HG03469 (cell line): ENCODE results near the gene SLC11A1.

Source experiments
- ATAC-seq: cut with Tn5 transposase; IDR thresholded peaks from one replicate; pipeline ENCODE4 v1.9.1; 2021; ENCODE audit warnings: mild to moderate bottlenecking, moderate library complexity, moderate number of reproducible peaks; ENCODE audit not compliant: unreplicated experiment

Gene SLC11A1

DNA sequence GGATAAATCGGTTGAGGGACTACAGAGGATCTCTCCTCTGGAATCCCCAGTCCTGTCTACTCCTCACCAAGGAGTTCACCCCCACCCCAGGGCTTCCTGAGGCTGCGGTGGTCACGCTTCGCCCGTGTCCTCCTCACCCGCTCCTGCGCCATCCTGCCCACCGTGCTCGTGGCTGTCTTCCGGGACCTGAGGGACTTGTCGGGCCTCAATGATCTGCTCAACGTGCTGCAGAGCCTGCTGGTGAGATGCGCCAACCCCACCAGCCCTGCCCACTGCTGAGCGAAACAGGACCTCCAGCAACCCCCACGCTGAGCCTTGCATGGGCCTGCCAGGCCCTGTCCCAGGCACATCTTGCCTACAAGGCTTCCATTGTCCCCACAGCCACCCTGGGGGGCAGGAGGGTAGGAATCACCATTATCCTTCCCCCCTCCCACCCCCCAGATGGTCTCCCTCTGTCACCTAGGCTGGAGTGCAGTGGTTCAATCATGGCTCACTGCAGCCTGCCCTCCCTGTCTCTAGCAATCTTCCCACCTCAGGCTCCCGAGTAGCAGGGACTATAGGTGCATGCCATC lies 10.9 kb downstream of the SLC11A1 start:
- ATAC-seq = no peak

DNA sequence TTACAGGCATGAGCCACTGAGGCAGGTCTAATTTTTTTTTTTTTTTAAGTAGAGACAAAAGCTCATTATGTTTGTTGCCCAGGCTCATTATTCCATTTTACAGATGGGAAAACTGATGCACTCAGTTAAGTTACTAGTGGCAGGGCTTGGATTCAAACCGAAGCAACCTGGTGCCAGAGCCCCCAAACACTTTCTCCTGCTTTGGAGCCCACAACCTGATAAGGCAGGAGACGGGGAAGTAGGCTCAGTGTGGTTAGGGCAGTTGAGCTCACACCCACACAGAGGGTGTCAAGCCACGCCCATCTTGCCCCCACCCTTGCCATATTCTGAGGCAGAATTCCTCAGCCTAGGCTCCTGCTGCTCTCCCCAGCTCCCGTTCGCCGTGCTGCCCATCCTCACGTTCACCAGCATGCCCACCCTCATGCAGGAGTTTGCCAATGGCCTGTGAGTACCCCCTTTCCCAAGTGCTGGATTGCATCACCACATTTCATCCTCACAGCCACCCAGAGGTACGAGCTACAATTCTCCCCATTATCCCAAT lies 11.7 kb downstream of the SLC11A1 start:
- ATAC-seq = no peak

DNA sequence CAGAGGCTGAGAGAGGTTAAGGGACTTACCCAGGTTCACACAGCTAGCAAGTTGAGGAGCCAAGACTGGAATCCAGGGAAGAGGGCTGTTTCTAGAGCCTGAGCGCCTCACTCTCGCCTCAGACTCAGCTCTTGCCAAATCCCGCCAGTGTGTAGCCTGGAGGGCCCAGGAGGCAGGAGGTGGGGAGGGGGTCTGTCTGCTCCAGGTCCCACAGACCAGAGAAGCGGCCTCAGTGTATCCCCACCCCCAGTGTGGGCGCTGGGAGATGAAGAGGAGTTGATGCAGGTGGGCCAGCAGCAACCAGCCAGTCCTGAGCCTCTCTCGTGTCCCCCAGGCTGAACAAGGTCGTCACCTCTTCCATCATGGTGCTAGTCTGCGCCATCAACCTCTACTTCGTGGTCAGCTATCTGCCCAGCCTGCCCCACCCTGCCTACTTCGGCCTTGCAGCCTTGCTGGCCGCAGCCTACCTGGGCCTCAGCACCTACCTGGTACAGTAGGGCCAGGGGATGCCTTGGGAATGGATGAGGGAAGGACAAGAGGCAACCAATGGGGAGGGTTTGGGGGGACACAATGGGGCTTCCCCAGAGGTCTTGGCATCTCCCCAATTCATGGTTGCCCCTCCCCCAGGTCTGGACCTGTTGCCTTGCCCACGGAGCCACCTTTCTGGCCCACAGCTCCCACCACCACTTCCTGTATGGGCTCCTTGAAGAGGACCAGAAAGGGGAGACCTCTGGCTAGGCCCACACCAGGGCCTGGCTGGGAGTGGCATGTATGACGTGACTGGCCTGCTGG lies 12.4 kb downstream of the SLC11A1 start:
- ATAC-seq = no peak

DNA sequence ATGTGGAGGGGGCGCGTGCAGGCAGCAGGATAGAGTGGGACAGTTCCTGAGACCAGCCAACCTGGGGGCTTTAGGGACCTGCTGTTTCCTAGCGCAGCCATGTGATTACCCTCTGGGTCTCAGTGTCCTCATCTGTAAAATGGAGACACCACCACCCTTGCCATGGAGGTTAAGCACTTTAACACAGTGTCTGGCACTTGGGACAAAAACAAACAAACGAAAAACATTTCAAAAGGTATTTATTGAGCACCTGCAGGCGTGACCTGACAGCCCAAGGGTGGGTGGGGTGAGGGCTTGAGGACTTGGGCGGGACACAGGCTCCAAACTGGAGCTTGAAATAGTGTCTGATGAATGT lies 13.0 kb downstream of the SLC11A1 start:
- ATAC-seq = no peak

DNA sequence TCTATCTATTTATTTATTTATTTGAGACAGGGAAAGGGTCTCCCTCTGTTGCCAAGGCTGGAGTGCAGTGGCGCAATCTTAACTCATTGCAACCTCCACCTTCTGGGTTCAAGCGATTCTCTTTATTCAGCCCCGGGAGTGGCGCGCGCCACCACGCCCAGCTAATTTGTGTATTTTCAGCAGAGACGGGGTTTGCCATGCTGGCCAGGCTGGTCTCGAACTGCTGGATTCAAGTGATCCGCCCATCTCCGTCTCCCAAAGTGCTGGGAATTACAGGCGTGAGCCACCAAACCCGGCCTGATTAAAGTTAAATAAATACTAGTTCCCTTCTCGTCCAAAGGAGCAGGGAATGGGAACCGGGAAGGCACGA lies 13.4 kb downstream of the SLC11A1 start:
- no peak for ATAC-seq

DNA sequence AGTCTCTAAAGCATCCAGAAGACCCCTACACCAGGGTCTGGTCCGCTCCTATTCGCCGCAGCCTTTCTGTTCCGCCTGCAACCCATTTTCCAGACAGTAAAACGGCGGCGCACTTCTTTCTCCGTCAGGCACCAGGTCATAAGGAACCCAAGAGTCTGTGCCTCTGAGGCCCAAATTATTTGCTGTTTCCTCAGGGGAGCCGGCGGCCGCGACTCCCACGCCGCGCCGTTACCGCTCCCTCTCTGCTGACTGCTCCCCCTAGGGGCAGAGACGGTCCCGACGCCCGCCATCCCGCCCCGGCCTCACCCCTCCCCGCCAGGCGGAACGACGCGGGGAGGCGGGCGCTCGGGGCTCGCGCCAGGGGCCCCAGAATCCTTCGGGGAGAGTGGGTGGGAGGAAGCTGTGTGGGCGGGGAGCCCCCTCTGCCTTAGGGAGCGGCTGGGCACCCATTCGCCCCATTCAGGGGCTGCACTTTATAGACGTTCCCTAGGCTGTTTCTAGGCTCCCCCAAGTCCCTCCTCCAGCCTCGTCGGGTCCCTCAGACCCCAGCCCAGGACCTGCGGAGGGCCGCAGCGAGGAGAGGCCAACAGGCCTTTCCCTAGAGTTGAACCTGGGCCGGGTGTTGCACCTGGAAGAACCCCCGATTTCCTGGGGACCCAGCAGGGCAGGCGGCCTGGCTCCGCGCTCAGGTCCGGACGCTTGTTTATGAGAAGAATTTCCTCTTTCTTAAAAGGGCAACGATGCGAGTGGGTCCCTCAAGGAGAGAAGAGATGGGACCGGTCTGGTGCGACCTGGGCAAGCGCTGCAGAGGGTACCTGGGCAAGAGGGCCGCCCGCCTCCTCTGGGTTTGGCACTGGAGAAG lies 14.0 kb downstream of the SLC11A1 start:
- ATAC-seq = peak; percentile 35

DNA sequence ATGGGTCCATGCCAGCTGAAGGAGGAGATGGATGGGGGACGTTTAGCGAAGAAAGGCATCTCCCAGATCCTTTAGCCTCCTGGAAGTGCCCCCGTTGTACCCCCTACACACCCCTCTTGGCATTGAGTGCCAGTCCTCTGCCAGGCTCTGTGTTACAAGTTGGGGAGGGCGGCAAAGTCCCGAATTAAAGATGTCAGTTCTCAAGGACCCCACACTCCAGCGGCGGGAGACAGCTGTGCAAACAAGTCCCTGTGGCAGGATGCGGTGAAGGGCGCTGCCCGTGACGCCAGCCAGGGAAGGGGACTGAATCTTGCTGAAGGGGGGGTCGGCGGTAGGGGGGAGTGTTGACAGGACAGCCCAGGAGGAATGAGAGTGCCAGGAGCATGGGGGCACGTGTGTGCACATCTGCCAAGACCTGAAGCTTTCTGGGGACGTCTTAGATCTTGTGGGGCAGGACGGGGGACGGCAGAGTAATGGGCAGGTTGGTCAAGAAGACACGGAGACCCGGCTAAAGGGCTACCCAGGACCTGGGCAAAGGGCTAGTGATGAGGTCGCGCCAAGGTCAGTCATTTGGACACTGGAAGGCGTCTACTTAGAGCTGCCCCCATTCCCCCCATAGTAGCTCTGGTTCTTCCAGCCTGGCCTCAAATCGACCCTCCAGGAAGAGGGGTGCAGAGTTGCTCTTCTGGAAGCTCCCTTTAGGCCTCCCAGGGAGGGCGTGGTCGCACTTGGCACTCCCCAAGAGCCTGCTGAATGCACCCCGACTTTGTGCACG lies 14.8 kb downstream of the SLC11A1 start:
- ATAC-seq = no peak

DNA sequence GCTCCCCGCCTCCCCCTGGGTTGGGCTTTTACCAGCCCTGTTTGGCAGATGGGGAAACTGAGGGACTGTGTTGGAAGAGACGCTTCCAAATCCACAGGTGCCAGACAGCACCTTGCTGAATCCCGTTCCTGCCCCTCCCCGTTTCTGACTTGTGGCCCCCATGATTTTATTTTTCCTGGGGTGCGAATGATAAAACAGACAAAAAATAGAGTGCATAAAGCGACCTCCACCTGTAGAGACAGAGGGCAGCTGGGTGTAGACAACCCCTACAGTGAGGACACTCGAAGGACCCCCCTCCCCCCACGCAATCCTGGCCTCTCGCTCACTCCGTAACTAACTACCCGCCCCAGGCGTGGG lies 15.4 kb downstream of the SLC11A1 start:
- no peak for ATAC-seq

DNA sequence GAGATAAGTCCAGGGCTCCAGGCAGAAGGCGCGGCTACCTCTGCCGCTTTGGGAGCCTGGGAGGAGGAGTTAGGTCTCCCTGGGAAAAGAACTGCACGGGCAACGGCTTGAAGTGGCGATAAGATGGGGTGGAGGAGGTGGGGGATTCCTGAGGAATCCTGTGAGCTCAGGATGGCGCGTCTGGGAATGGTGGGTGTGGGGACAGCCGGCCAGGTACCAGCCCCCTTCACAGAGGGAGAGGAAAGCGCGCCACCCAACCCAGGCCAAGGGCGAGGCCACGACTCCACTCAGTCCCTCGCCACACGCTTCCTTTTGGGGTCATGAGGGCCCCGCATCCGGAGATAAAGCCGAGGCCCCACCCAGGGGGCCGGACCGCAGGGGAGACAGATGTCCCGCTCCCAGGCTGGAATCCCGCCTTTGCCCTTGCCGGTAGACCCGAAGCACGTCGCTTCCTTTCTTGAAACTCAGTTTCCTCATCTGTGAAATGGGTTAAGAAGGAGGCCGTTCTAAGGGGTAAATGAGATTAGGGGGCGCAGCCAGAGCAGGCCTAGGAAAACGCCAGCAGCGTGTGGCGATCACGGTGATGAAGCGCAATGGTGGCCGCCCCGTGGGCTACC lies 15.9 kb downstream of the SLC11A1 start:
- ATAC-seq = no peak

DNA sequence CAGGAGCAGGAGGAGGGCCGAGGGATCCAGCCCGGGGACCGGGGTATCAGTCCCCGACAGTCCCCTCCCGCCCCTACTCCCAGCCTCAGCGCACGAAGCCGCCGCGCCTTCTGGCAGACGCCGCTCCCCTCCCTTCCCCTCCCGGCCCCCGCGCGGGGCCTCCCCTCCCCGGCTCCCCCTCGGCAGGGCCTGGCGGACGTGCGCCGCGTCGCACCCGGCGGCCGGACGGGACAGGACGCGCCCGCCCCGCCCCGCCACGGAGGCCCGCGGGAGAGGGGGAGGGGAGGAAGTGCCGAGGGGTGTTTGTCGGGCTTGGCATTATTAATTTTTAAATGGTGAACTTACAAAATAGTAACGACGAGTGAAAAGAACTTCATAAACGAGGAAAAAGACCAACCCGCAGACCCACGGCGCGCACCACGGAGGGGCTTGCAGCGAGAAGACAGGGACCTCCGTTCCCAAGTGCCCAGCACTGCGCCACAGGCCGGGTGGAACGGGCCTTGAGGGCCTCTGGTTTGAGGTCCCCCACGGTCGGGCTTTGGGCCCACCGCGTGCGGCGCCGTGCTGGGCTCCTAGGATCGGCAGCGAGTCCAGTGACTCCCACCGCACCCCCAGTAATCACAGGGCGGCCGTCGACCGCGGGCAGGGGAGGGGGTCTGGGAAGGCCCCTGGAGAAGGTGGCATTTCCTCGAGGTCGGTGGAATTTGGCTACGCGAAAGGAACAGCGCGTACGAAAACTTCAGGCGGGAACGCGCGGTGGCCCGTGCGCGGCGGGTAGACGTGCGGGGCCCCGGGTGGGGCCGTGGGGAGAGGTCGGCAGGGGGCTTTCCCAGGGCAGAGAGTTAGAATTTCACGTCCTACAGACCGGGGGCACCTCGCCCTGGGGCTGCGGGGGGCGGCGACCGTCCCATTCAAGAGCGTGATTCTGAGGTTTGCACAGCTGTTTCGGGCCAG lies 16.6 kb downstream of the SLC11A1 start:
- no peak for ATAC-seq

DNA sequence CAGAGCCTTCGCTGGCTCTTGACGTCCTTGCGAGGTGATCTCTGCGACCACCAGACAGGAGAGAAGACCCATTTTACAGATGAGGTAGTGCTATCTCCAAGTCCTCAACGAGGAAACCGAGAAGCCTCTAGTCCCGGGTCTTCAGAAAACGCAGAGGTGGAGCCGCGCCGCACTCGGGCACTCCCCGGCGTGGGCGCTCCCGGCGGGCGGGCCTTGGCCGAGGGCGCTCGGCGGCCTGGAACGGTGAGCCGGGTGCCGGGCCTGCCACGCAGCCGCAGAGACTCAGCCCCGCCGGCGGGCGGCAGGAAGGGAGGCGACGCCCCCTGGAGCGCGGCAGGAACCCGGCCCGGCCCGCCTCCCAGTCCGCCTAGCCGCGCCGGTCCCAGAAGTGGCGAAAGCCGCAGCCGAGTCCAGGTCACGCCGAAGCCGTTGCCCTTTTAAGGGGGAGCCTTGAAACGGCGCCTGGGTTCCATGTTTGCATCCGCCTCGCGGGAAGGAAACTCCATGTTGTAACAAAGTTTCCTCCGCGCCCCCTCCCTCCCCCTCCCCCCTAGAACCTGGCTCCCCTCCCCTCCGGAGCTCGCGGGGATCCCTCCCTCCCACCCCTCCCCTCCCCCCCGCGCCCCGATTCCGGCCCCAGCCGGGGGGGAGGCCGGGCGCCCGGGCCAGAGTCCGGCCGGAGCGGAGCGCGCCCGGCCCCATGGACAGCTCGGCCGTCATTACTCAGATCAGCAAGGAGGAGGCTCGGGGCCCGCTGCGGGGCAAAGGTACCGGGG lies 17.5 kb downstream of the SLC11A1 start, which contains the start of gene CTDSP1:
CTDSP1 (plus strand) TSS at position 478 of the 776 bp plus-strand sequence; CDS start at position 701, 223 bp downstream.
- peak; percentile 29 for ATAC-seq

DNA sequence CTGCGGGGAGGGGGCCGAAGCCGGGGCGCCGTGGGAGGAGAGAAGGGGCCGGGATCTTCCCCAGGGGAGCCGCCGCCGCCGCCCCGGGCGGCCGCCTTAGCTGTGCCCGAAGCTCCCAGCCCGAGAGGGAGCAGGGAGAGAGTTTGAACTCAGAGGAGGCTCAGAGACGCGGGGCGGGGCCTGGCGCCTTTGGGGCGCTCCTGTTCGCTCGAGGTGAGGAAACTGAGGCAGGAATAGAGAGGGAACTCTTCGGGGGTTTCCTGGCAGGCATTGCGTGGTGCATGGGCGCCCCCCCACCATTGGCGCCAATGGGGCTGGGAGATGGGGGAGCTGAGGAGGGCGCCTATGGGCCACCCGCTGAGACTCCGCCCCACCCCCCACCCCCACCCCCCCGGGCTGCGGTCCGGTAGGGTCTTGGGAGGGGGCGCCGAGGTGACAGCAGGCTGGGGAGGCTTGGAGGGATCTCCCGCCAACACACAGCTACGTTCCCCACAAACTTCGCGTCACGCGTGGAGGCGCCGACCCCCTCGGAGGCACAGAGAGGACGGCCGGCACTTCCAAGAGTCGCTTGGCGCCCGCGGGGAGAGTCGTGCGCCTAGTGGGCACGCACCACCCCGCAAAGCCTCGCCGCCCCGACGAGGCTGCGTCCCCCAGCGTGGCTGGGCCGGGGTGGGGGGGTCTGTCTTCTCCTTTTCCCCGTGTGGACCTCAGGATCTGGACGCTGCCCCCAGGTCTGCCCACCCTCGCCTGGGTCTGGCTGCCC lies 18.3 kb downstream of the SLC11A1 start:
- no peak for ATAC-seq

DNA sequence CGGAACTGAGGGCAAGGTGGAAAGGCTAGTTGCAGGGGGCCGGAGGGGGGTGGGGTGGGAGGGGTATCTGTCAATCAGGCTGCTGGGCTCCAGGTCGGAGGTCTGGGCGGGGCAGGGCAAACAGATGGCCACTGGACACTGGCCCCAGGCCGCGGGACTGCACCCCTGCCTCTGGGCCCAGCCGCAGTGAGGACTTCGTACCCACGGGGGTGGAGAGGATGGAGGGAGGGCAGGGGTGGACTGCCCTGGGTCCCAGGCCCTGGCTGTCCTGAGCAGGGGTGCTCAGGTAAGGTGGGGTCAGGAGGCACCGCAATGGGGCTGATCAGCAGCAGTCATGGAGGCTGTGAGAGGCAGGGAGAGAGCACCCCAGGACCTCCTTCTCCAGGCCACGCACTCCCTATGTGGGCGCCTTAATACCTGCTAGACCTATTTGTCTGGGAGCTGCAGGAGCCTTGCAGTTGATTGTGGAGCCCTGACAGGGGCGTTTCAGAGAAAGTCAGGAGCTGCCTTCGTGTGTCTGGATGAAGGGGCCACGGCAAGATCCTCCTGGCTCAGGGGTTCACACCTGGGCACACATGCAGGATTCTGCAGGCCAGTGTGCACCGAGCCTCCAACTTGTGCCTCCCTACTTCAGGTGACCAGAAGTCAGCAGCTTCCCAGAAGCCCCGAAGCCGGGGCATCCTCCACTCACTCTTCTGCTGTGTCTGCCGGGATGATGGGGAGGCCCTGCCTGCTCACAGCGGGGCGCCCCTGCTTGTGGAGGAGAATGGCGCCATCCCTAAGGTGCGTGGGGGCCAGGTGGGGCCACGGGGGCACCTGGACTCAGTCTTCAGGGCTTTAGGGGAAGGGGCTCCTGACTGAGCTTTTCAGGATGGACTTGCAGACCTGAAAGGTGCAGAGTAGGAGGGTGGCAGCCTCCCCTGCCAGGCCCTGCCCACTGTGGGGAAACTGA lies 19.1 kb downstream of the SLC11A1 start:
- ATAC-seq = no peak

DNA sequence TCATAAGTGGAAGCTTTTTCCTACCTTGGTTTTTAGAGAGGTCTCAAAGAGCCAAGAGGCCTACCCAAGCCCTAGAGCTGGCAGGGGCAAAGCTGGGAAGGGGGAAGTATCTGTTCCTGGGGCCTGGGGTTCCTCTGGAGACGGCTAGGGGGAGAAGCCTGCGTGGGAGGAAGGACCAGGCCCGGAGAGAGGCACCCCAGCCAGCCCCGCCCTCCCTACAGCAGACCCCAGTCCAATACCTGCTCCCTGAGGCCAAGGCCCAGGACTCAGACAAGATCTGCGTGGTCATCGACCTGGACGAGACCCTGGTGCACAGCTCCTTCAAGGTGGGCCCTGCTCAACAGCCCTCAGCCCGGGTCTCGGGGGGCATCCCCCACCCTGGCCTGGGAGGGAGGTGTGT lies 19.8 kb downstream of the SLC11A1 start:
- no peak for ATAC-seq

DNA sequence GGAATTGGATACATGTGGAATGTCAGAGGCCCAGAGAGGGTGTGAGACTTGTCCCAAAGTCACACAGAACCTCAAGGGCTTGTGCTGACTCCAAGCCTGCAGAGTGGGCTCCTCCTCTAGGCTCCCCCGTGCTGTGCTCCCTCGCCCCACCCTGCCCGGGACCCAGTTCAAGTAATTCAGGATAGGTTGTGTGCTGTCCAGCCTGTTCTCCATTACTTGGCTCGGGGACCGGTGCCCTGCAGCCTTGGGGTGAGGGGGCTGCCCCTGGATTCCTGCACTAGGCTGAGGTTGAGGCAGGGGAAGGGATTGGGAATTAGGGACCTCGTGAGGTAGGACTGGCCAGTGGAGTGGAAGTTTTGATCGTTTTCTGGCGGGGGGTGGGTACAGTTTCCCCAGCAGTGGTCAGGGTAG lies 20.4 kb downstream of the SLC11A1 start:
- ATAC-seq = no peak

DNA sequence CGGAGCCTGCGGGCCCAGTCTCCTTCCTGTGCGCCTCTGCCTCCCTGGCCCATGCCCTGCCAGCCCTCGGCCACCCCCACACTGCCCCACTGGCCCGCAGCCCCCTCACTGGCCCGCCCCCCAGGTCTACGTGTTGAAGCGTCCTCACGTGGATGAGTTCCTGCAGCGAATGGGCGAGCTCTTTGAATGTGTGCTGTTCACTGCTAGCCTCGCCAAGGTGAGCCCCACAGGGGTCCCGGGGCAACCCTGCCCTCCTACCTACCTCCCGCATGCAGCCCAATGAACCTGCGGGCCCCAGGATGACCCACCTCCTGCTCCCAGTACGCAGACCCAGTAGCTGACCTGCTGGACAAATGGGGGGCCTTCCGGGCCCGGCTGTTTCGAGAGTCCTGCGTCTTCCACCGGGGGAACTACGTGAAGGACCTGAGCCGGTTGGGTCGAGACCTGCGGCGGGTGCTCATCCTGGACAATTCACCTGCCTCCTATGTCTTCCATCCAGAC lies 20.9 kb downstream of the SLC11A1 start:
- no peak for ATAC-seq
